Breast epithelium (tissue), 3 donors: ENCODE results near the gene SMIM14.

Source experiments
- POLR2AphosphoS5 ChIP-seq, 3 donors: sonication (generic); formaldehyde crosslinking; IDR thresholded peaks; one replicate each; pipeline ENCODE4 v1.6.1; 2017; ENCODE audit warnings: antibody characterized with exemption in 3 of 3
- TF ChIP-seq, protein P1 (sequence below), 3 donors: fragments of 450-650 bp; IDR thresholded peaks; one replicate each; pipeline ENCODE4 v1.5.1; 2016 to 2017; ENCODE audit warnings: antibody characterized with exemption in 3 of 3, mild to moderate bottlenecking in 3 of 3, moderate library complexity in 3 of 3

DNA sequence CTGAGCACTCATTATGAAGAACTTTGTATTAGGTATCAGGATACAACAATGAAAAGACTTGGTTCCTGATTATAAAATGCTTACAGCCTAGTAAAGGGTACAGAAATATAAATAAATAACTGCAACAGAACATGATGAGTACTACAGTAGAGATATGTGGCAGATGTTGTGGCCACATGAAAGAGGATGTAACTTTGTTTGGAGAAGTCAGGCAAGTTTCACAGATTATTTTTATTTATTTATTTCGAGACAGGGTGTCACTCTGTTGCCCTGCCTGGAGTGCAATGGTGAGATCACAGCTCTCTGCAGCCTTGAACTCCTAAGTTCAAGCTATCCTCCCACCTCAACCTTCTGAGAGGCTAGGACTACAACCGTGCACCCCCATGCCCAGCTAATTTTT lies 43.5 kb upstream of the SMIM14 start:
- TF ChIP-seq, protein P1, sequence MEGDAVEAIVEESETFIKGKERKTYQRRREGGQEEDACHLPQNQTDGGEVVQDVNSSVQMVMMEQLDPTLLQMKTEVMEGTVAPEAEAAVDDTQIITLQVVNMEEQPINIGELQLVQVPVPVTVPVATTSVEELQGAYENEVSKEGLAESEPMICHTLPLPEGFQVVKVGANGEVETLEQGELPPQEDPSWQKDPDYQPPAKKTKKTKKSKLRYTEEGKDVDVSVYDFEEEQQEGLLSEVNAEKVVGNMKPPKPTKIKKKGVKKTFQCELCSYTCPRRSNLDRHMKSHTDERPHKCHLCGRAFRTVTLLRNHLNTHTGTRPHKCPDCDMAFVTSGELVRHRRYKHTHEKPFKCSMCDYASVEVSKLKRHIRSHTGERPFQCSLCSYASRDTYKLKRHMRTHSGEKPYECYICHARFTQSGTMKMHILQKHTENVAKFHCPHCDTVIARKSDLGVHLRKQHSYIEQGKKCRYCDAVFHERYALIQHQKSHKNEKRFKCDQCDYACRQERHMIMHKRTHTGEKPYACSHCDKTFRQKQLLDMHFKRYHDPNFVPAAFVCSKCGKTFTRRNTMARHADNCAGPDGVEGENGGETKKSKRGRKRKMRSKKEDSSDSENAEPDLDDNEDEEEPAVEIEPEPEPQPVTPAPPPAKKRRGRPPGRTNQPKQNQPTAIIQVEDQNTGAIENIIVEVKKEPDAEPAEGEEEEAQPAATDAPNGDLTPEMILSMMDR (IDR thresholded peaks at IDR 0.05): no peak
- no peak for TF ChIP-seq POLR2AphosphoS5 (IDR thresholded peaks at IDR 0.05)
